NCI-H1694 (cell line): ENCODE results near the gene GPC4.
A peak's percentile ranks its signal among the peaks of the same experiment; 100 is the strongest.

Experiments
- DNase-seq: peaks from one replicate; lab custom pipeline; 2025; lab: John Stamatoyannopoulos, UW

GPC4 gene

DNA sequence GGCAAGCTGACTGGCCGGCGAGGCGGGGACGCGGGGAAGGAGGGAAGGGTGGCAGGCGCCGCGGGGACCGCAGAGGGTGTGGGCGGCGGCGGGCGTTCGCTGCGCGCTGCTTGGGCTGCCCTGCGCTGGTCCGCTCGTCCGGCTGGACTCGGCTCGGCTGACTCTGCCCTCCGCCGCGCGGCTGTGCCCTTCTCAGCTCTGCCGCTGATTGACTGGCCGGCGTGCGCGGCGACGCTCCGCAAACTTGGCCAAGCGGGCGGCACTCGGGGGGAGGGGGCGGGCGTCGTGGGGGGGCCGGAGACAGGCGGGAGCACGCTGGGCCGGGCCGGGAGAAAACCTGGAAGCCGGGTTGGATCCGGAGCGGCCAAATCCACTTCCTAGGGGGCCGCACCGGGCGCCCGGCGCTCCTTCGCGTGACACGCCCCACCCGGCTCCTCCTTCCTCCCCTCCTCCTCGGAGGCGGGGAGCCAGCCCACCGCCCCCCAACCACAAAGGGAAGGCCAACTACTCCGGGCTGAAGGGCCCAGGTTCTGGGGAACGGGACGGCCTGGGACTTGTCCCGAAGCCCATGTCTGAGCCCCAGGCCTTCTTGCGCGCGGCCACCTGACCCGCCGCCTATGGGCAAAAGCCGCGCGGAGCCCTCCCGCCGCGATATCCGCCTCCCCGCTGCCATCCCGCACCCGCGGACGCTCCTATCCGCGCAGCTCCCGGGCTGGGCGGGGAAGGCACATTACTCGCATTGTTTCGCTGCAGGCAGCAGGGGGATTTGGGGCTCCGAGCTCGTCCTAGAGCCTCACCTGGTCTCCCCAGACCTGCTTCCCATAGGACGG lies at the start of gene GPC4:
GPC4 (minus strand) TSS at position 214 of the 830 bp plus-strand sequence. CDS start 524 bp downstream, outside the sequence.
- peak; percentile 41 for DNase-seq

DNA sequence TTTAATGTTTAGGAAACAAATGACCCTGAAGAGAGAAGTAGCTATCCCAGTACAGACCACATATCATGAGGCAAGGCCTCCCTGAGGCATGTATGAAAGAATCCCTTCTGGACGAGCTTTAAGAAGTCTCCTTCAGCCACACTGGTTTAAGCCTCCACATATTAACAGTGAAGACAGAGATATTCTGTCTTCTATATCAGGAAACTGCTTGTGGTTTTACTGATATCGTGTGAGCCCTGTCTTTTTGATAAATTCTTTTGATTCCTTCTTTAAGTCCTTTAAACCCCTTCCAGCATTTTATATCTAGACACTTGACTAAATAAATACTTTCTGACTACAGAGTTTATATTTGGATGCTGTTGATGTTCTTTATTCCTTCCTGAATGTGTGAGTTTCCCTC lies 45.9 kb upstream of the GPC4 start:
- no peak for DNase-seq

DNA sequence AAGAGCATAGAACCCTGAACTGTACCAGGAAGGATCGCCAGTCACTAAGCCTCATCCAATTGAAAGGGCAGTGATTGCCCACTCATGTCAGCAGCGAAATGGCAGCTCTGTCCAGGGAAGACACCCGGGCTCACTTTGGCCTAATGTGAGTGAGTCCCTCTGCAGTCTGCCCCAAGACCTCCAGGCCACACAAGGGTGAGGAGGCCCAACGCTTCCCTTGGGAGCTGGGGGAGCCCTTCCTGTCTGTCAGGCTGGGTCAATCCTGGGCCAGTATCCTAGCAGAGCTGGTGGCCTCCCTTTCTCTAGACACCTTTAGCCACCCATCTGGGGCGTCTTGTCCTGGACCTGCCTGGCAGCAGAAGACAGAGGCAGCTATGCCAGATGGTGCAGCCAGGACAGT lies 39.6 kb upstream of the GPC4 start:
- no peak for DNase-seq

DNA sequence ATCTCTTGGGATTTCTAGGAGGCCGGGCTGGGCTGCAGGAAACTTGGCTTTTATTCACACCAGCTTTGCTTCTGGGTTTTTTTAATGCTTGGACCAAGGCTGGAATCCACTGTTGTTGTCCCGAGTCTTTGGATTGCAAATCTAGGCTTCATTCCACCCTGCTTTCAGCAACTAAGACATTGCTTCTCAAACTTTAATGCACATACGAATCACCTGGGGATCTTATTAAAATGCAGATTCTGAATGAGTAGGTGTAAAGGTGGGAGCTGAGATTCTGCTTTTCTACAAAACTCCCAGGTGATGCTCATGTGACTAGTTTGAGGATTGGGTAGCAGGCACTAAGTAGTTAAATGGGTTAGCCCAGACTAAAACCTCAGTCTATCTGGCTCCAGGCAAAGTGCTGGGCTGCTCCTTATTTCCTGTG lies 39.2 kb upstream of the GPC4 start:
- DNase-seq, result no peak

DNA sequence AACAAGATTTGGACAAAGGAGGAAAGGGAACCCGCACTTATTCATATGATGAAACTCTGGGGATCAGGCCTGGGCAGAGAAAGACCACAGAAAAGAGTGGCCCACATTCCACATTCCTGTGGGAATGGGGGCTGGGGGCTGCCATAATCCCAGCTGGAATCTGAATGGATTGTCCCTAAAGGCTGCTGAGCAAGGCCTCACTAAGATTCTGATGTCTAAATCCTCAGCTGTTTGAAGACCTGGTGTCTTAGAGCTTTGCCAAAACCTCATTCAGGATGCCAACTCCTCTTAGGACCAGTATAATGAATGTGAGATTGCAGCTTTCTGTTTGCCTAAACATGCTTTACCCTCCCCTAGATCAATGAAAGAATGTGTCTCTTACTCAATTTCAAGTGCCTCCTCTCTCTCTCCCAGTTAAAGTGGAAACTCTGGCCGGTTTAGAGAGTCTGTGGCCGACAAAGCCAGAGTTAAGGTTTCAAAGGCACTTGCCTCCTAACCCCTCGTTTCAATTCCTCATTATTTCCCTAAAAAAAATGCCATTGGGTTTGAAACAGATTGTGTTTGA lies 33.3 kb upstream of the GPC4 start:
- DNase-seq, result no peak

DNA sequence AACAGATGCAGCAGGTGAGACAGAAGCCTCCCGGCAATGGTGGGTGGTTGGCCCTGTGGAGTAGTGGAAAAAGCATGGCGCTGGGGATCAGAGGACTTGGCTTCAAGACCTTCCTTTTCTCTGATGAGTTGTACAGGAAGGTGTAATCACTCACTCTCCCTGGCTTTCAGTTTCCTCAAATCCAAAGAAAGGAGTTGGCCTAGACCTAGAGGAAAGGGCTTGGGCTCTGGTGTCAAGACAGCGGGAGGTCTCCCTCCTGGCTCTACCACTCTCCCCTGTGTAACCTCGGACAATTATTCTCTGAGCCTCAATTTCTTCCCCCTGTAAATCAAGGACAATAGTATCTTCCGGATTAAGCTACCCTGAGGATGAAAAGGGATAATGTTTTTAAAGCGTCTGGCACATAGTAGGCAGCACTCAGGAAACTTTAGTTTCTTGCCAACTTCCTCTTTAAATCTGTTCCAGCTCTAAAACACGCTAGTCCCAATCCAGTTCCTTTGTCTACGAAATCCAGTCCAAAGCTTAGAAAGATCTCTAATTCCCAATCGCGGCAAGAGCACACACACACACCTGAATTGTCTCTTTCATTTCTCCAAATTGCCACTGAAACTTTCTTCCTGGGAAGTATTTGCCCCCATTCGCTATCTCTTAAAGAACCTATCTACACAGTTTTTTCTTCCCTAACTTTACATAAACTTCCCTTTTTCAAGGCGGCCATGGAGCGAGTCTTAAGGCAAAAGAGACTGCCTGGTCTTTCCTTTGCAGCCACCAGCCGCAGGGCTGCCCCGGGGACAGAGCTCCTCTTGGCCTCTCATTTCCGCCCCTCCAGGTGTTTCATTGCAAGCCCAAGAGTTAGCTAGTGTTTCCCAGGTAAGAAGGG lies 29.9 kb upstream of the GPC4 start:
- no peak for DNase-seq

DNA sequence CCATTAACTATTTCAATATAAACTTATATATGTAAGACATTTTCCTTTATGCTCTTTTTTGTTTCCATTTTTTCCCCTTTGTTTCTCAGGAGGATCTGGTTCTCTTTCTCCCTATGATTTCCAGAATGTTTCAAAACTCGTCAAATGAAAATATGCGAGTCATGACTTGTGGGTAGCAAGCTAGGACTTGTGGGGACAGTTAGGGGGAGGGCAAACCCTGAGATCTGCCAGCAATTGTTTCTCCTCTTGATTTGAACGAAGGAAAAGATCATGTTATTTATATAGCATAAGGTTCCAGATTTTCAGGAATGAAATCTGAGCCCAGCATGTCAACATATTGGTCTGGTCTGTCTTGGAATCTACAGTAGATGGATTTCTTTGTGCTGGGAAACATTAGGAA lies 28.9 kb upstream of the GPC4 start:
- no peak for DNase-seq

DNA sequence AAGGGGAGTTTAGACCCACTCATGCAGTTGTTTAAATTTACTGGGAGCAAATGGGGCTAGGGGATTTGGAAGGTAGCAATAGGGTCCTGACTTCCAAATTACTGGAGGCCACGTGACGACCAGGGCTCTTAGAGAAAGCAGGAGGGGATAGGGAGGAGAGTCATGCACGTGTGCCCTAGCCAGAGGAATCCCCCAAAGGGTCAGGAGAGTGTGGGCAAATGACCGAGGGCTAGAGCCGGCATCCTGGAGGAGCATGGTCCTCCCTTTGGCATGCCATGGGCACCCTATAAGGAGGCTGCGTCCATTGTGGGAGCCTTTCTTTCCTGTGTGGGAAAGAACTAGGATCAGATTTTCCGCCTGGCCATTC lies 25.5 kb upstream of the GPC4 start:
- DNase-seq, result no peak

DNA sequence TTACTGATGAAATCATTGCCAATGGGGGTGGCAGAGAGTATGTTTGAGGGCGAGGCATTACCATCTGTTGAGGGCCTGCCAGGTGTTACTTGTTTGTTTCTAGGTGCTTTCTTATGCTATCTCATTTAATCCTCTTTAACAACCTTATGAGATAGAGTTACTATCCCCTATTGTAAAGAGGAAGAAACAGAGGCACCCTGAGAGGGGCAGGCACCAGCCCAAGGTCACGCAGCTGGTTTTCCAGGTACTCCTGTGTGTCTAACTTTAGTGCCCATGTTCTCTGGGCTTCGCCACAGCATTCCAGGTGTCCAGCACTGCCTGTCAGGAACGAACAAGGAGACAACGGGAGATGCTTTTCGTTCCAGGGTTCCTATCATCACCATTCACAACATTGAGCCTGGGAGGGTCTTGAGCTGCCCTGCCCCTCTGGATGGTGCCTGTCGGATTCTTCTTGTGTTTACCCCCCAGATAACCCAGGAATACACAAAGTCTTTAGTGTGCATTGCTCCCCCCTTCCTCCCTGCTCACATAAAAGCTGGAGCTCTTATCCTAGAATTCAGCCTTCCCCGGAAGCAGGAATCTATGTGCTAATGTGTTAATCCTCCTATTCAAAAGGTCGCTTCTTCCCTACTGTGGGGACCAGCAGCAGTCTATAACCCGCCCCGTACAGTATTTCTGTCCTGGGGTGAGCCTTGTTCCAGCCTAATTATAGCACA lies 24.9 kb upstream of the GPC4 start:
- DNase-seq, result no peak

DNA sequence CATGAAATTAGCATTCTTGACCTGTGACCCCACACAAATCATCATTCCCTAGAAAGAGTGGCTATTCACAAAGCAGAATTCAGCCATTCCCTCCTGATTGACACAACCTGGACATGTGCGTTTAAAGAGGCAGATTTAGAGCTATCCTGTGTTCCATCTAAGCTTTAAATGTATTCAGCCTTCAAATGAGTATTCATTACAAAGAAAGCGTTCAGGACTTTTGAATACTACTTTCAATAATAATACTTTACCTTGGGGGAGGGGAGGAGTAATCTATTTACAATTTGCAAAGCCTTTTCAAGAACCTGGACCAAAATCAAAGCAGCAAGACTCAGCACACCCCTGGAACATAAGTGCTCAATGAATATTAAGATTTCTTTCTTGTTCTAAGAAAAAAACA lies 22.5 kb upstream of the GPC4 start:
- DNase-seq, result no peak

DNA sequence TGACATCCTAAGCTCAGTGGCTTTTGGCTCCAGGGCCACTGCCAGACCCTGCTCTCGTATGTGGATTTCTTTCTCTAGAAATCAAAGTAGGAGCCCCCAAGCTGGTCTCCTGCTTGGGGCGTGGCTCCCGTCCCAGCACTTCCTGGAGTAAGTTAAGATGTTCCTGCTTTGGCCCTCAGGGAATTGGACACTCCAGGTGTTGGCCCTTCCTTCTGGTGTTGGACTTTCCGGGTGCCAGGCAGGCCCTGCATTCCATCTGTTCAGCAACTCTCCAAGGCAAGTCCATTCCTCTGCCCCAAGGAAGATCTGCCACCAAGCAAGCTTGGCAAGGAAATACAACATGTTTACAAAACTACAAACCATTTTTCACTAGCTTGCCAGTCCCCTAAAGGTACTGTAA lies 22.1 kb upstream of the GPC4 start:
- no peak for DNase-seq

DNA sequence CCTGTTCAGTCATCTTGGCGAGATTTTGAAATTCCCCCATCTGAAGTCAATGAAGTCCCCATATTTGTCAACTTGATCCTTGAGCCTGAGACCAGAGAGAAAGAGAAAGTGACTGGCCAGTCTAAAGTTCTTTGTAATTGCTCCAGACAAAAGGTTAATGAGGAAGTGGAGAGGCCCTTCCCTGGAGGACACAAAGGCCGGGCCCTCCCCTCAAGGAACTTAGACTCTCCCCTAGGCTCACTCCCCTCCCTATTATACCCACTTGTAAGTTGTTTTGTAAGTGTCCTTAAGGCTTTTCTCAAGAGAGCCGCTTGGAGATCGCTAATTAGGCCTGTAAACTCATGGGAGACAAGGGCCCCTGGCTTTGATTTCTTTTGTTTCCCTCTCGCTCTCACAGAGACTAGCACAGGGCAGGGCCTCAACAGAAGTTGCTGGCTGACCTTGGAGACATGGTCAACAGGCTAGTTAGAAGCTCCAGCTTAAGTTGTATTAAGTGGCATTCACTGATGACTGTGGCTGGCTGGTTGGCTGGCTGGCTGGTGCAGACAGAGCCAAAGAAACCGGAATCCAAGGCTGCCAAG lies 20.3 kb upstream of the GPC4 start:
- DNase-seq, result no peak

DNA sequence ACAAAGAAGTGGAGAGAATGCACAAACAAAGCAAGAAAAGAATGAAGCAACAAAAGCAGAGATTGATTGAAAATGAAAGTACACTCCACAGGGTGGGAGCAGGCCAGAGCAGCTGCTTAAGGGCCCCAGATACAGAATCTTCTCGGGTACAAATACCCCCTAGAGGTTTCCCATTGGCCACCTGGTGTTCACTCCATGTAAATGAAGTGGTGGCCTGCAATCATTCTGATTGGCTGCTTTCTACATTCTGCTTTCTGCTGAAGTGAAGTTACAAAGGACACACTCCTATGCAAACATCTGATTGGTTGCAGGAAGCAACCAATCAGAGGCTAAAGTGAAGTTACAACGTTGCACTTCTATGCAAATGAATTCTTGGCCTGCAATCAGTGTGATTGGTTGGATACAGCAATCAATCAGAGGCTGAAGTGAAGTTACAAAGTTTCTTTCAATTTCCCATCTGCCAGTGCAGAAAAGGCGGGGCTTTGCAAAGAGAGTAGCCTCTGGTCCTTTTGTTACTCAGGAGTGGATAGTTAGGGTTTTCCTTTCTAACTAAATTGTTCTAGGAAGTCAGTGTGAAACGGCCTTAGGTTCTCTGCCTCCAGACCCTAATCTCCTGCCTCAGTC lies 19.0 kb upstream of the GPC4 start:
- DNase-seq, result no peak

DNA sequence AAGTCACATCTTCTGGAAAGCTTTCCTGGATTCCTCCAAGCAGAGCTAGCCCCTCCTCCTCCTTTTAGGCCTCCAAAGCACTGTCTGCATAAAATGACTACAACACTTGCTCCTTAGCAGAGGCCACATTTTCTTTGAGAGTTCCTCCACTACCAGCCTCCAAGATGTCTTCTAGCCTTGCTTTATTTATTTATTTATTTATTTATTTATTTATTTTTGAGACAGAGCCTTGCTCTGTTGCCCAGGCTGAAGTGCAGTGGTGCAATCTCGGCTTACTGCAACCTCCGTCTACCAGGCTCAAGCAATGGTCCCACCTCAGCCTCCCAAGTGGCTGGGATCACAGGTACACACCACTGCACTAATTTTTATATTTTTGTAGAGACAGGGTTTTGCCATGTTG lies 4.6 kb upstream of the GPC4 start:
- no peak for DNase-seq

DNA sequence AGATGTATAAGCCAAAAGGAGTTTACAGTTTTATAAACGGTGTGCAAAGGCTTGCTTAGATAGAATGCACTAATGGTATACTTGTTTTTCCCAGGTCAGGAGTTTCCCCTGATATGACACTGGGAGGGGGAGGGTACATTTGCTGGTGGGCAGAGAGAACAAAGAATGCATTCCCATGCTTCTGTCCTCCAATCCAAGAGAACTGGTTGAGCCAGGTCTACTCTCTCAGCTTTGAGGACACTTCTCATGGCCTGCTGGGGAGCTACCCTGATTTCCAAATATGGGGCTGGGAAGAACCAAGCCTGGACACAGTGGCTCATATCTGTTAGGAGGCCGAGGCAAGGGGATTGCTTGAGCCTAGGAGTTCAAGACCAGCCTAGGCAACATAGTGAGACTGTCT lies 3.3 kb upstream of the GPC4 start:
- no peak for DNase-seq

DNA sequence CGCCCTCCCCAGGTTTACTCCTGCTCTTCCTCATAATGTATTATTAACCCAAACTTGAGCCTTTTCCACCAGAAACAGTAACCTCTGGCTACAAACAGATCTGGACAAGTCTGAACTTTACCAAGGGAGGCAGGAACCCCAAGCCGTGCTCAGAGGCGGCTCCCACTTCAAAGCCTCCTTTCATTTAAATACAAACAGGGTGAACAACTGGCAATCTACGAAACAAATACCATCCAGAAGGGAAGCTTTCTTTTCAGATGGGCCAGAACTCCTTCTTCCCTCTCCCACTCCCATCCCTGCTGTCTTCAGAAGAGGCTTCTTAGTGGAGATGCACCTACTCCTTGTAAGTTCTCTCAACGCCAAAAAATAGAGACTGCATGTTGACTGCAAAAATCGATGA lies 2.1 kb upstream of the GPC4 start:
- no peak for DNase-seq

DNA sequence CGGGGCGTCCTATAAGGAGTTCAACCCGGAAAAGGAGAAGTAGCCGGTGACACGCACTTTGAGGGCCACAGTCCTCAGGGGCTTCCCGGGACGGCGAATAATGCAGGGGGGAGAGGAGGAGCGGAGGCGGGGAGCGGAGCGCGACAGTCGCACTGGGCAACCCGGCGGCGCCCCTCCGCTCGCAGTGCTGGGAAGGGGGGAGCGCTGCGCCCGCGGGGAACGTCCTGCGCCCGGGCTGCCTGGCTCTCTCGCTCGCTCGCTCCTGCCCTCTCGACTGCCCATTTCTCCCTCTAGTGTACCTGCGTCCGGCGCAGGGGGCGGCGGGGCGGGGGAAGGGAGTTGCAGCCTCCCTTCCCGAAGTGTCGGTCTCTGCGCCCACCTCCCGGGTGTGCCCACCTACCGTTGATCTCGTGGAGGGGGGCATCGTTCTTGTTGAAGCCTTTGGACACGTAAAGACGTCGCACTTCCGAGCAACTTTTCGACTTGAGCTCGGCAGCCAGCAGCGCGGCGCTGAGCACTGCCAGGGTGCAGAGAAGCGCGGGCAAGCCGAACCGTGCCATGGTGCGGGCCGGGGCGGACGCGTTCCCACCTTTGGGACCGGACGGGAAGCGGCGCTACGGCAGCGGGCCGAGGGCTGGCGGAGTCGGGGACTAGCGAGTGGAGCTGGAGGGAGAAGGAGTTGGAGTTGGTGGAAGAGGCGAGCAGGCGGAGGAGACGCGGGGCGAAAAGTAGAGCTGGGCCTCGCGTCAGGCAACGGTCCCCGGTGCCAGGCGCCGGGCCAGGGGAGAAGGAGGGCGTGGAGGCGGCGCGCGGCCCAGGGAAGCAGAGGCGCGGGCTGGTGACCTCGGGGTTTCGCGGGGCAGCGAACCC lies 648 bp downstream of the GPC4 start:
- no peak for DNase-seq

DNA sequence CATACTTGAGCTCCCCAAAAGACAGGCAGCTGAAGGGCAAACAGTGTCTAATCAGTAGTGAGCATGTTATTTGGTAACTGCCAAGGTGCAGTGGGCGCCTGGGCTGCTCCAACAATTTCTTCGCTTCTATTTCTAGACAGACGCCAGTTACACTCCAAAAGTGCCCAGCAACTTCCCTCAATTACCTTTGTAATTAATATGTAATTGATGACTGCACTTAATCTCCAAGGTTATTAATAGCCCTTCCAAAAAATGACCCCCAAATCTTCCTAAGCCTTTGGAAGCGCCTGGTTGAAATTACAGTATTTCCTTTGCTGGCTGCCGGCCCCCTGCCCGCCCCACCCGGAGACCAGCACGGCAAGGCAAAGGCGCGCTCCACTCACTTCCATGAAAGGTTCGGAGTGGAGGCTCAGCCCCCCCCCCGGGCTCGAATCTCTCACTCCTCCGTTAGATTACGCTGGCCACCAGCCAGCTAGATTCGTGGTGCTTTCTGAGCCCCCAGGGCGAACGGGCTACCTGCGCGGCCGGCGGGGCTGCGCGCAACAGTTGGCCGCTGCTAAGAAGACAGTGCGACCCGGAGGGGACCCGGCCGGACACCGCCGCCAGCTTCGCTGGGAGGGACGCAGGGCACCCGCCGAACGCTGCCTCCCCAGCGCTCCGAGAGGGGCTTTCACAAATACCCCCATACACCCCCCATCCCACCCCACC lies 1.9 kb downstream of the GPC4 start:
- DNase-seq, result no peak

DNA sequence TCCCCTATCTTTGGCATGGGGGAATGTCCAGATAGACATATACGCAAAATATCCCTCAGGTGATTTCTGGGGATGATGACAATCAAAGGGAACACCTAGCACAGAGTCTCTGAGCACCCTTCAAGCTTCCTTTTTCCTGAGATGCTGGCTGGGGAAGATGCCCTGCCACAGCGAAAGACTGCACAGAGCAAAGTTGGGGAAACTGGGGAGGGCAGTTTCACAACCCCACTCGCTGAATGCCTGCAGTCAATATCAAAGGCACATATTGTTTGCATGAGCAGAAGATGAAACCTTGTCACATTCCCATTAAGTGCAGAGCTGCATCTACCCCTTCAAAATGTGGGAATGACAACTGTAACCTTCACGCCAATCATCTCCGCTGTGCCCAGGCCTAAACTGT lies 2.6 kb downstream of the GPC4 start:
- DNase-seq, result no peak

DNA sequence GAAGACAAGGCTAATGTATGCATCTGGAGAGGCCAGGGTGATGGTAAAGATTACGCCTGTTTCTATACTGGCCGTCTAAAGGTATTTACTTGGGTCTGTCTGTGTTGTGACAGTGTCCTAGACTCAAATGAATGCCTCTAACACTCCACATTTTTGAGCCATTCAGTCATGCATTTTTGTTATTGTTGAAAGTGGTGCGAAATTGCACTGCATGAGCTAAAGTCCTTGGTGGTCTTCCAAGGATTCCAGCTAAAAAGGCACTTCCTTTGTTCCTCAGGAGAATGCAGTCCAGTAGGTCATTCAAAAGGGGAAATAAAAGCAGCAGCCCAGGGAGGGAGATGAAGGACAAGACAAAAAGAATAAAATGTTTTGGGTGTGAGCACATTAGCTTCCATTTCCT lies 3.0 kb downstream of the GPC4 start:
- DNase-seq, result no peak
